Measurements from ENCODE around the gene MYO1F.
"Not testable (repeated sequence)": the region's sequence is repeated elsewhere in the genome, so short reads cannot be mapped to it uniquely, and the experiment has no call there.

The MYO1F gene

GRCh38 chr19:8577247-8577646 is at the start of gene MYO1F:
Gene MYO1F, minus strand, starts transcription at chr19:8577442. Its CDS starts 133 bp downstream, at chr19:8577309.
- H3K36me3 ChIP-seq (ENCODE audit: control insufficient read depth, insufficient read depth, low read length), result no peaks in the 10 kb centered on the region
- no peaks in the 10 kb centered on the region for H3K9me3 ChIP-seq (ENCODE audit: control insufficient read depth, insufficient read depth, low read length)
- no peak within 1 kb of the TSS for H3K27ac ChIP-seq (ENCODE audit: low read depth, low read length)
- H3K4me1 ChIP-seq (ENCODE audit: control insufficient read depth, insufficient read depth, low read length), result peaks cover 8% of the 10 kb centered on the region
- no peak within 1 kb of the TSS for H3K4me3 ChIP-seq (ENCODE audit: low read depth, low read length)
- H3K9ac ChIP-seq (ENCODE audit: low read depth, low read length), result no peak within 1 kb of the TSS
- no peaks in the 10 kb centered on the region for H3K27me3 ChIP-seq (ENCODE audit: control insufficient read depth, insufficient read depth, low read length)

- no peak overlapping the region for H3K4me3 ChIP-seq (ENCODE audit: low read depth, low read length)
- no peaks in the 10 kb centered on the region for H3K36me3 ChIP-seq (ENCODE audit: control insufficient read depth, insufficient read depth, low read length)
- no peak overlapping the region for H3K27ac ChIP-seq (ENCODE audit: low read depth, low read length)
- H3K4me1 ChIP-seq (ENCODE audit: control insufficient read depth, insufficient read depth, low read length), result peaks cover 14% of the 10 kb centered on the region
- no peak overlapping the region for H3K9ac ChIP-seq (ENCODE audit: low read depth, low read length)
- no peaks in the 10 kb centered on the region for H3K27me3 ChIP-seq (ENCODE audit: control insufficient read depth, insufficient read depth, low read length)
- H3K9me3 ChIP-seq (ENCODE audit: control insufficient read depth, insufficient read depth, low read length), result no peaks in the 10 kb centered on the region
These were observed 49.6 kb upstream of the MYO1F start for GRCh38 chr19:8626842-8627241.

GRCh38 chr19:8622886-8623285 is 45.6 kb upstream of the MYO1F start:
- H3K9me3 ChIP-seq (ENCODE audit: control insufficient read depth, insufficient read depth, low read length); H3K27ac ChIP-seq (ENCODE audit: low read depth, low read length); H3K9ac ChIP-seq (ENCODE audit: low read depth, low read length); H3K4me1 ChIP-seq (ENCODE audit: control insufficient read depth, insufficient read depth, low read length); H3K4me3 ChIP-seq (ENCODE audit: low read depth, low read length); H3K27me3 ChIP-seq (ENCODE audit: control insufficient read depth, insufficient read depth, low read length); H3K36me3 ChIP-seq (ENCODE audit: control insufficient read depth, insufficient read depth, low read length): not testable (repeated sequence)

- Histone ChIP-seq H3K4me3 (ENCODE audit: low read depth, low read length) (no peak overlapping the region), H3K27me3 (ENCODE audit: control insufficient read depth, insufficient read depth, low read length) (no peaks in the 10 kb centered on the region), H3K36me3 (ENCODE audit: control insufficient read depth, insufficient read depth, low read length) (no peaks in the 10 kb centered on the region), H3K27ac (ENCODE audit: low read depth, low read length) (no peak overlapping the region), H3K9me3 (ENCODE audit: control insufficient read depth, insufficient read depth, low read length) (no peaks in the 10 kb centered on the region), H3K4me1 (ENCODE audit: control insufficient read depth, insufficient read depth, low read length) (0 out of 2 replicates have a peak, but pooled peaks cover 3% of the 10 kb centered on the region), H3K9ac (ENCODE audit: low read depth, low read length) (no peak overlapping the region)
These were observed 41.5 kb upstream of the MYO1F start for GRCh38 chr19:8618751-8619150.

- H3K9ac ChIP-seq (ENCODE audit: low read depth, low read length), result no peak overlapping the region
- 0 out of 2 replicates have a peak, but pooled peaks cover 3% of the 10 kb centered on the region for H3K4me1 ChIP-seq (ENCODE audit: control insufficient read depth, insufficient read depth, low read length)
- no peaks in the 10 kb centered on the region for H3K9me3 ChIP-seq (ENCODE audit: control insufficient read depth, insufficient read depth, low read length)
- no peaks in the 10 kb centered on the region for H3K36me3 ChIP-seq (ENCODE audit: control insufficient read depth, insufficient read depth, low read length)
- H3K27me3 ChIP-seq (ENCODE audit: control insufficient read depth, insufficient read depth, low read length), result no peaks in the 10 kb centered on the region
- no peak overlapping the region for H3K4me3 ChIP-seq (ENCODE audit: low read depth, low read length)
- H3K27ac ChIP-seq (ENCODE audit: low read depth, low read length), result no peak overlapping the region
These were observed 40.7 kb upstream of the MYO1F start for GRCh38 chr19:8617984-8618383.

- not testable (repeated sequence) for H3K9ac ChIP-seq (ENCODE audit: low read depth, low read length); H3K36me3 ChIP-seq (ENCODE audit: control insufficient read depth, insufficient read depth, low read length)
These were observed 40.1 kb upstream of the MYO1F start for GRCh38 chr19:8617325-8617724.

GRCh38 chr19:8616861-8617260 is 39.6 kb upstream of the MYO1F start:
- Histone ChIP-seq H3K36me3 (ENCODE audit: control insufficient read depth, insufficient read depth, low read length) (no peaks in the 10 kb centered on the region), H3K9me3 (ENCODE audit: control insufficient read depth, insufficient read depth, low read length) (no peaks in the 10 kb centered on the region), H3K4me1 (ENCODE audit: control insufficient read depth, insufficient read depth, low read length) (peaks cover 7% of the 10 kb centered on the region; the same call in 1 of the 2 replicates), H3K27ac (ENCODE audit: low read depth, low read length) (no peak overlapping the region), H3K4me3 (ENCODE audit: low read depth, low read length) (no peak overlapping the region), H3K27me3 (ENCODE audit: control insufficient read depth, insufficient read depth, low read length) (no peaks in the 10 kb centered on the region), H3K9ac (ENCODE audit: low read depth, low read length) (no peak overlapping the region)

More at GRCh38 chr19:8617325-8617724, 40.1 kb upstream of the MYO1F start:
- H3K27ac ChIP-seq (ENCODE audit: low read depth, low read length); H3K4me1 ChIP-seq (ENCODE audit: control insufficient read depth, insufficient read depth, low read length); H3K27me3 ChIP-seq (ENCODE audit: control insufficient read depth, insufficient read depth, low read length); H3K9me3 ChIP-seq (ENCODE audit: control insufficient read depth, insufficient read depth, low read length); H3K4me3 ChIP-seq (ENCODE audit: low read depth, low read length): not testable (repeated sequence)

GRCh38 chr19:8615813-8616596 is 38.8 kb upstream of the MYO1F start:
- Histone ChIP-seq H3K9me3 (ENCODE audit: control insufficient read depth, insufficient read depth, low read length) (no peaks in the 10 kb centered on the region), H3K4me1 (ENCODE audit: control insufficient read depth, insufficient read depth, low read length) (peaks cover 12% of the 10 kb centered on the region; the same call in 1 of the 2 replicates), H3K4me3 (ENCODE audit: low read depth, low read length) (no peak overlapping the region), H3K36me3 (ENCODE audit: control insufficient read depth, insufficient read depth, low read length) (no peaks in the 10 kb centered on the region), H3K27me3 (ENCODE audit: control insufficient read depth, insufficient read depth, low read length) (no peaks in the 10 kb centered on the region), H3K27ac (ENCODE audit: low read depth, low read length) (no peak overlapping the region), H3K9ac (ENCODE audit: low read depth, low read length) (no peak overlapping the region)

GRCh38 chr19:8615024-8615423 is 37.8 kb upstream of the MYO1F start:
- no peak overlapping the region for H3K9ac ChIP-seq (ENCODE audit: low read depth, low read length)
- H3K27ac ChIP-seq (ENCODE audit: low read depth, low read length), result no peak overlapping the region
- no peak overlapping the region for H3K4me3 ChIP-seq (ENCODE audit: low read depth, low read length)
- H3K9me3 ChIP-seq (ENCODE audit: control insufficient read depth, insufficient read depth, low read length), result no peaks in the 10 kb centered on the region
- no peaks in the 10 kb centered on the region for H3K36me3 ChIP-seq (ENCODE audit: control insufficient read depth, insufficient read depth, low read length)
- peaks cover 12% of the 10 kb centered on the region; the same call in 1 of the 2 replicates for H3K4me1 ChIP-seq (ENCODE audit: control insufficient read depth, insufficient read depth, low read length)
- no peaks in the 10 kb centered on the region for H3K27me3 ChIP-seq (ENCODE audit: control insufficient read depth, insufficient read depth, low read length)

GRCh38 chr19:8614455-8614854 is 37.2 kb upstream of the MYO1F start:
- peaks cover 12% of the 10 kb centered on the region; the same call in 1 of the 2 replicates for H3K4me1 ChIP-seq (ENCODE audit: control insufficient read depth, insufficient read depth, low read length)
- no peak overlapping the region for H3K9ac ChIP-seq (ENCODE audit: low read depth, low read length)
- no peak overlapping the region for H3K27ac ChIP-seq (ENCODE audit: low read depth, low read length)
- H3K4me3 ChIP-seq (ENCODE audit: low read depth, low read length), result no peak overlapping the region
- no peaks in the 10 kb centered on the region for H3K36me3 ChIP-seq (ENCODE audit: control insufficient read depth, insufficient read depth, low read length)
- no peaks in the 10 kb centered on the region for H3K27me3 ChIP-seq (ENCODE audit: control insufficient read depth, insufficient read depth, low read length)
- no peaks in the 10 kb centered on the region for H3K9me3 ChIP-seq (ENCODE audit: control insufficient read depth, insufficient read depth, low read length)

- Histone ChIP-seq H3K36me3 (ENCODE audit: control insufficient read depth, insufficient read depth, low read length) (no peaks in the 10 kb centered on the region), H3K9me3 (ENCODE audit: control insufficient read depth, insufficient read depth, low read length) (no peaks in the 10 kb centered on the region), H3K27me3 (ENCODE audit: control insufficient read depth, insufficient read depth, low read length) (no peaks in the 10 kb centered on the region), H3K9ac (ENCODE audit: low read depth, low read length) (no peak overlapping the region), H3K4me3 (ENCODE audit: low read depth, low read length) (no peak overlapping the region), H3K27ac (ENCODE audit: low read depth, low read length) (no peak overlapping the region), H3K4me1 (ENCODE audit: control insufficient read depth, insufficient read depth, low read length) (peaks cover 24% of the 10 kb centered on the region)
These were observed 35.5 kb upstream of the MYO1F start for GRCh38 chr19:8612807-8613171.

Data from HUES48 (cell line).